Measurements from ENCODE around the gene TRIM7.
"Not testable (repeated sequence)": the region's sequence is repeated elsewhere in the genome, so short reads cannot be mapped to it uniquely, and the experiment has no call there.

TRIM7 gene

GRCh38 chr5:181233088-181233800 is 28.2 kb upstream of the TRIM7 start:
- no peak for DNase-seq (ENCODE audit: low read depth in 2 of 2)

- no peak for DNase-seq (ENCODE audit: low read depth in 2 of 2)
Measured at GRCh38 chr5:181232593-181232992, 27.6 kb upstream of the TRIM7 start.

GRCh38 chr5:181231432-181231831 is 26.4 kb upstream of the TRIM7 start:
- no peak for DNase-seq (ENCODE audit: low read depth in 2 of 2)

GRCh38 chr5:181230551-181230950 is 25.6 kb upstream of the TRIM7 start:
- no peak for DNase-seq (ENCODE audit: low read depth in 2 of 2)

- no peak for DNase-seq (ENCODE audit: low read depth in 2 of 2)
Measured at GRCh38 chr5:181229996-181230395, 25.0 kb upstream of the TRIM7 start.

GRCh38 chr5:181224390-181225229 is 19.6 kb upstream of the TRIM7 start:
- DNase-seq (ENCODE audit: low read depth in 2 of 2) = no peak

- DNase-seq (ENCODE audit: low read depth in 2 of 2) = no peak
Measured at GRCh38 chr5:181223729-181224389, 18.9 kb upstream of the TRIM7 start.

GRCh38 chr5:181223058-181223728 is 18.2 kb upstream of the TRIM7 start, which contains the start of gene TRIM41:
Gene TRIM41, plus strand, starts transcription at chr5:181223281. Its CDS starts 719 bp downstream, at chr5:181224000.
- DNase-seq (ENCODE audit: low read depth in 2 of 2) = peak; percentile 97 to 98

- no peak for DNase-seq (ENCODE audit: low read depth in 2 of 2)
Measured at GRCh38 chr5:181222630-181223057, 17.6 kb upstream of the TRIM7 start.

- DNase-seq (ENCODE audit: low read depth in 2 of 2) = peak; percentile 87 to 91
Measured at GRCh38 chr5:181221792-181222629, 17.0 kb upstream of the TRIM7 start.

GRCh38 chr5:181221105-181221791 is 16.3 kb upstream of the TRIM7 start:
- DNase-seq (ENCODE audit: low read depth in 2 of 2) = no peak

- no peak for DNase-seq (ENCODE audit: low read depth in 2 of 2)
Measured at GRCh38 chr5:181220178-181220515, 15.2 kb upstream of the TRIM7 start.

GRCh38 chr5:181219262-181220177 is 14.5 kb upstream of the TRIM7 start:
- DNase-seq (ENCODE audit: low read depth in 2 of 2) = no peak

- DNase-seq (ENCODE audit: low read depth in 2 of 2) = no peak
Measured at GRCh38 chr5:181218795-181219124, 13.8 kb upstream of the TRIM7 start.

- DNase-seq (ENCODE audit: low read depth in 2 of 2) = no peak
Measured at GRCh38 chr5:181217803-181218062, 12.7 kb upstream of the TRIM7 start.

- peak; percentile 55 to 60 for DNase-seq (ENCODE audit: low read depth in 2 of 2)
Measured at GRCh38 chr5:181217111-181217802, 12.3 kb upstream of the TRIM7 start.

- no peak for DNase-seq (ENCODE audit: low read depth in 2 of 2)
Measured at GRCh38 chr5:181215997-181216989, 11.3 kb upstream of the TRIM7 start.

- DNase-seq (ENCODE audit: low read depth in 2 of 2) = not testable (repeated sequence)
Measured at GRCh38 chr5:181214249-181214648, 9.3 kb upstream of the TRIM7 start.

Data from stimulated activated CD4-positive, alpha-beta T cell treated with anti-CD3 and anti-CD28 coated beads, Interleukin-15, amount 100 ng/mL, for 48 hours (primary cell).